HG03025 (cell line): ENCODE data around the gene MET.
A peak's percentile ranks its signal among the peaks of the same experiment; 100 is the strongest.

ENCODE experiments used
- ATAC-seq: cut with Tn5 transposase; IDR thresholded peaks from one replicate; pipeline ENCODE4 v1.9.1; 2021; ENCODE audit warnings: mild to moderate bottlenecking, moderate library complexity; ENCODE audit not compliant: unreplicated experiment, low FRiP score

The MET gene

DNA sequence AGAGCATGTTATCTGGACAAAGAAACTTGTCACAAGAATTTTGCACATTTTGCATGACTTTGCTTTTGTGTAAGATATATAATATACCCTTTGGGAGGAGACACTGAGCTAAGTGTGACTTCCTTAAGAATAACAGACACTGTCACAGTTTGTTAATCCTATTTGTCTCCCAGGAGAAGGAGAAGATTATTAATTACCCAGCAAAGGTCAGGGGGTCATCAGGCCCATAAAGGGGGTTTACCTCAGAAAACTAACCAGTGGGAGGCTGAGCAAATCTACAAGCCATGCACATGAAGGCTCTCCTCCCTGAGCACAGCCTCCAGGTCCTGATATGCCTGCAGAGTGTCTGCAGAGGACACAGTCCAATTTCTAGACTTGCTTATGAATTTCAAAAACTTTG is 10.1 kb upstream of the MET start:
- ATAC-seq: no peak

DNA sequence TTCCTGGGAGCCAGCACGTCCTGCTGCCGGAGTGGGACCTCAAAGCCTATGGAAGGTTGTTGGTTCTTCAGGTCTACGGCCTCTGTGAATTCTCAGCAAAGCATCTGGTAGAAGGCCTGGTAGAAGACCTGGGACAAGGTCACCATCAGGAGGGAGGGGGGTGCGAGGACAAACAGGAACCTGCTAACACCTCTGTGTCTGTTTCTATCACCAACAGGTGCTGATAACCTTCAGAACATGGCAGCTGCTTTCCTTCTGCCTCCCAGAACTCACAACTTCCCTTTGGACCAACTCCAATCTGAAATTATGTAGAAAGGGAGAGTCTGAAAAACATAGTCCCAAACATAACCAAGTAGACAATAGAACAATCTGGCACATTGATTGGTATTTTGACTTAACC is 8.3 kb upstream of the MET start:
- no peak for ATAC-seq

DNA sequence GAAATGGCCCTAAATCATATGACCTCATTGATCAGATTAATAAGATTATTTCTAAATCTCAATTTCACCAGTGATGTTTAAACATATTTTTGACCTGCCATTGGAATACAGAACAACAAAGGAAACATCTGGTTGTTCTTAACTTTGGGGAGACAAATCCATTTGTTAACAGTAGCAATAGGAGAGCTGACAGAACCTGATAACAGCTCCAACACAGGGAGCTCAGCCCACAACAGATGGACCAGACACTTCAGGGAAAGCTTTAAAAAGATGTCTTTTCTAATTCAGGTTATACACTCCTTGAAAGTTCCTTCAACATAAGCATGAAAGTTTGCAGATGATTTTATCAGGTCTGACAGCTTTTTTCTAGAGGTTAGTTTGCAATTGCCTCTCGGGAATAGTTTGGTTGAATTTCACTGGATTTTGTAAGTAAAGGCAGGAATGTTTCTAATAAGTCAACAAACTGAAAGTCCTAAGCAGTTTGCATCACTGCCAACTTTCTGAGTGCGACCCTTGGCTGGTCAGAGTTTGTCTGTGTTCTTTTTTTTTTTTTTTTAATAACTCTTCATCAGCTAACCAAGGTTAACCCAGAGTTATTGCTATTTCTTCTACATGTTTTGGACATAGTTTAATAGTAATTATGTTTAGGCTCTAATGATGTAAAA is 6.5 kb upstream of the MET start:
- no peak for ATAC-seq

DNA sequence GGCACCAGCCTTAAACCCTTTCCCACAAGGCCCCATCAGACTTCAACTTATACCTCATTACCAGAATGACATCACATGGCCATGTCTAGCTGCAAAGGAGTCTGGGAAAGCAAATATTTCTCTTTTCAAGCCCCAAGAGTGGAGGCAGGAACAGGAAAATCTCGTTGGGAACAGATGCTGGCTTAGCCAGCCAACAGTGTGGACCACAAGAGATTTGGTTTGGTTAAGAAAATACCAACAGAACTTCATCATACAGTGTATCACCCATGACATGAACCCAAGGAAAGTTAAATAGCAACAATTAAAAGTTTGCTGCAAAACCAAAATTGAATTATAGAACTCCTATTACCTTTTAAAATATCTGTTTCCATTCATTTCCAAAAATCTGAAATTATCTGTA is 2.2 kb upstream of the MET start:
- ATAC-seq: no peak

DNA sequence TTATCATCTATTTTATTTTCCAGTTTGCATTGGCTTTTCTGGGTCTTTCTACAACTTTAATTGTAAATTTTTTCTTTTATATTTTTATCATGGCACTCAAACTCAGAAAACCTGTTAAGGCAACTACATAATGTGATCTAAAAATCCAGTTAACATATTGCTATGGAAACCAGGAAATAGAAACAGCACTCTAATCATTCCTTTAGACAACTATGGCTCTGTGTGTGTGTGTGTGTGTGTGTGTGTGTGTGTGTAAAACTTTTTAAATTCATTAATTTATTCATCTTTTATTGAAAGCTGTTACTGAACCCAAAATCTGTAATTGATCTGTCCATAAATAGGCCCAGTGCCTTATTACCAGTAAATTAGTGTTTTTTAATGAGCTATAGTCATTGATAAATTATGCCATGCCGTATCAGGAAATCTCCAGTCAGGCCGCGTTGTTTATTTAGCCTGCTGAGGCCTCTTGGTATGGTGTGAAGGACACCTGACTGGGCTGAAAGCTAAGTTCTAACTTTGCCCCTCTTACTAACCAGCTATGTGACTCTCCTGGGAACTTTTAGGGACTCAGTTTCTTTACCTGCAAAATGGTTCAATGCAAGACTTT is 1.5 kb upstream of the MET start:
- no peak for ATAC-seq

DNA sequence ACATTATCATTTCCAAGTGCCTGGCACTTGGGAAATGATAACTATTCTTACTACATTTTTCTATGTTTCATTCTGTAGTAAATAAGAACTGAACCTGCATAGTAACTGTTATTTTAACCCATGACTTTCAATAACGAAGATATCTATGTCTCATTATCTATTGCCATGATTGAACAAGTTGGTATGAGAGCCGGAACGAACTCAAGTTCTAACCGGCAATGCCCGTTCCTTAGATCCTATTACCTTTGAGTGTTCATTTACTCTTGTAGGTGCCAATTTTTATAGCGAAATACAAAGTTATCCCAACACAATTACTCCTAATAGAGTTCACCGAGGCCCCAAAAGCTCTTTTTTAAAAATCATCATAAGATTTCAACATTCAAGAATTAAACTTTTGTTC is 885 bp upstream of the MET start:
- no peak for ATAC-seq

DNA sequence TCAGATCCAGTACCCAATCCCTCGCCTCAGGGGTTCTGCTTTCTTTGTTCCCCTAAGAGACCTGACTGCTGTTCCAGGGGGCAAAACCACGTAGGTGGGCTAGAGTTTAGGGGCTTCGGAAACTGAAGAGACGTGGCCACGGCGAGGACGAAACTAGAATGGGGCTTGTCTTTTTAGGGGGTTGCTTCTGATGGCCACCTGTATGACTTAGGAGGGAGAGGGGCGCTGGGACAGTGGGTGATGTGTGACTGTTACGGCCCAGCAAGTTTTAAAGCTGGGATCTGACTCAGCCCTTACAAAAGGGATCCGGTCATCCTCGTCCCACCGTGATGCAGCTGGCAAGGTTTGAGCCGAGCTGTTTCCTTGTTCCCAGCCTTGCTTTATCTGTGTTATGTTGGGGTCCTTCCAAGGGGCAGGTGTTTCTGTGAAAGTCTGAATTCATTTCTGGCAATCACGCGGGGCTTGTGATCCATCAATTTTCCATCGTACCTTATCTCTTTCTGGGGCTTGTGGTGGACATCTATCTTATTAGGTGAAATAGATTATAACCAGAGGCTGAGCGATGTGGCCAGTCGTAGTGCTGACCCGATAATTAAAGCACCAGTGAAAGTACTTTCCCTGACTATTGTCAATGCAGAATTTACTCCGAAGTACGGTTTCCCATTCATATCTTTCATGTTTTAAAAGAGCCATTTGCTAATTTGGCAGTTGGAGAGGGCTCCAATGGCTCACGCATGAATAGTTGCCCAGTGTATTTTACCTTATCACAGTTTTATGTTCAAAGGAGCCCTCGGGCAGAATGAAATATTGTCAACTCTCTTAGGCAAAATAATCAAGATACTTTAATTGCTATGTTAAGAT is 830 bp downstream of the MET start:
- no peak for ATAC-seq

DNA sequence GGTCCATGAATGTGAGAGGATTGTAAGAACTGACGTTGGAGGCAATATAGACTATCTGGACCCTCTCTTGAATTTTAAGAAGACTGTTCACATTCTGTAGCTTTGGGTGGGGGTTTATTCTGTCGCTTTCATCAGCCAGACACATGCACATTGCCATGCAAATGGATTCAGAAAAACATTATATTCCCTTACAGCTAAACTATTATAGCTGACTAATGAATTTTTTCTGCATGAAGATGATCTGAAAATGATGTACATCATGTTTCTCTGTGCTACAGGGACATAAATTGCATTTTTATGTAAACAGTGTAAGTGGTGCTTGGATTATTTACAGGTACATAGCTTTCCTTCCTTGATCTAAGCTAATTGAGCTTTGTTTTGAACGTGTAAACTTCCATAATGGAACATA is 1.5 kb downstream of the MET start:
- ATAC-seq: no peak

DNA sequence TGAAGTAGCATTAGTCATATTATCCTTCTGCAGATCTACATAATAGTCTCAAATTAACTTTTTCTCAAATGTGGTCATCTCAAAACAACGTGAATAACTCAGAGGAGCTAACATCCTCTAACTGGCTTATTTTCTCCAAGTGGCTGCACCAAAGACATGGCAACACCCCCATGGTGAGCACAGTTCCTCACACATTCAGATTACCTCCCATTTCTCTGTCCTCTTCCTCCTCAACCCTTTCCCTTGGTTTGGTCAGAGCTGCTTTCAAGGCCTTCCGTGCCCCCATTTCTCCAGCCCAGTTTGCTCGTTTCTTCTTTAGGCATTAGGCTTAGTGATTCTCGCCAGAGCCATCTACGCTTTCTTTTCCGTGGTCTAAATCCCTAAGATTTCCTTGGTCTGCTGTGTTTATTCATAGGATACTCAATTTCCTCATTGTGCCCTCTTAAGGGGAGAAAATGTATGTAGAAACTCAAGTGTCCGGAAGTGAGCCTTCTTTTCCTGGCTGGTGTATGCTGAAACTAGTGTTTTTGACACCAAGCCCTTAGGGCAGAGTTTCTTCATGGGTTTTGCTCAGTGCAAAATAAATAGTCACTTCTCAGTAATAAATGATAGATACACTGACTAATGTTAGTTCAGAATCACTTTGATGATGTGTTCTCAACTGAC is 2.6 kb downstream of the MET start:
- no peak for ATAC-seq

DNA sequence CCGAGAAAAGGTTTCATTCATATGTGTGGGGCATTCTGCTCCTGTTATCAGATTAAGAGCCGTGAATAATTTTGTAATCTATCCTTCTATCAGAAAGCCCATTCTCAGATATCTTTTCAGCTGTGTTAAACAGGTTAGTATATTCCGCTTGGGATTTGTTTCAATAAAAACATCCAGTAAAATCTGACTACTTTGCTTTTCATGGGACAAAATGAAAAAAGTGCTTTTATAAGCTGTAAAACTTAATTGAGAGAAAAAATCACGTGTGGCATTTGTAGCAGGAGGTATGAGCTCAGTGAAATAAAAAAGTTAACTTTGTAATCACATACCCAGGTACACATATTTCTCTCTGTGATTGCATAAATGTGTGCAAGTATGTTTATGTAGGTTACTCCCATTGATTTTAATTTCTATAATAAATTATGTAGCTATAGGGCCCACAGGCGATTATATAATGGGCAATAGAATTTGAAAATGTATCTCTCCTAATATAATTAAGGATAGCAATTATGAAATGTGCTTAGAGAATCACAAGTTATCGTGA is 3.9 kb downstream of the MET start:
- ATAC-seq: no peak

DNA sequence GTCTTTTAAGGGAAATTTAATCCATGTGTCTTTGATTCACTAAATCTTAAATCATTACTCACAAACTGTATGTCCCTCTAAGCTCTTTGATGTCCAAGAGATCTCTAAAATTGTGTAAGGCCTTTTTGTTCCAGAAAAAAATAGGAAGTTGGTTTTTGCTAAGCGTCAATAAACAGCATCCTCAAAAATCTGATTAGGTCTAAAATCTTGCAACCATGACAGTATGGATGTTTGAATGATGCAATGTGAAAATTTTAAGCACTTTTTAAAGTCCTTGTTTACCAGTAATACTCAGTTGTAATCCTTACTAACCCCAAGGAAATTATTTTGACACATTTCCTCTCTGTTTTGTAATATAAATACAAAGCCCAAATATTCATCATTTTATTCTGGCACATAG is 6.8 kb downstream of the MET start:
- no peak for ATAC-seq

DNA sequence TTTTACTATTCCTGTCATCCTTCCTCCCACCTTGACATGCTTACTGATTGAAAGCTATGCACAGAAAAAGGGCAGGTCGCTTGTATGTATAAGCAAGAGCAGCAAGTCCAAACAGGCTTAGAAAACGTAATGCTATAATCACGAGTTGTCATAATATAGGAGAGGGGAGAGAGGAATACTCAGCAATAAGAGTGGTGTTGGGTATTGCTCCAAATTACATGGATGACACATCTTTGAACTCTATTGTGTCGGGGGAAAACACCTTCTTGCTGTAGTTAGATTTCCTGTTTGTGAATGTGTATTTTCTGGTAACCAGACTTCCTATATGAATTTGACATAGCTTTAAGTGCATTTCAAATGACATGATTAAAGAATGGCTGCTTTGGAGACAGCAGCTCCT is 7.5 kb downstream of the MET start:
- ATAC-seq: peak; percentile 34

DNA sequence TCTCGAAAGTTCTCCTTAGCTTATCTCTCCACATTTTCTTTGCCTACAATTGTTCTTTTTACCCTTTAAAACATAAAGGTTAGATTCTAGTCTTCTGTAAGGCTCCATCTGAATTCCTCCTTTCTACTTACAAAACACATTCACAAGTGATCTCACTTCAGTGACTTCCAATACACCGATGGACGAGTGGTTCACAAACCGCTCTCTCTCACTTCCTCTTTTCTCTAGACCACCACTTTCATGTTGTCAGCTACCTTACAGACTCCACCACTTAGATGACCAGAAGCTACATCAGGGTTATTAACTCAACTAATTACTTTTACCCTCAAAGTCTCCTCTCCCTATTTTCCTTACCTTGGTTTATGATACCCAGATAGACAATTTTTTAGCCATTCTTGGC is 11.8 kb downstream of the MET start:
- ATAC-seq: peak; percentile 100

DNA sequence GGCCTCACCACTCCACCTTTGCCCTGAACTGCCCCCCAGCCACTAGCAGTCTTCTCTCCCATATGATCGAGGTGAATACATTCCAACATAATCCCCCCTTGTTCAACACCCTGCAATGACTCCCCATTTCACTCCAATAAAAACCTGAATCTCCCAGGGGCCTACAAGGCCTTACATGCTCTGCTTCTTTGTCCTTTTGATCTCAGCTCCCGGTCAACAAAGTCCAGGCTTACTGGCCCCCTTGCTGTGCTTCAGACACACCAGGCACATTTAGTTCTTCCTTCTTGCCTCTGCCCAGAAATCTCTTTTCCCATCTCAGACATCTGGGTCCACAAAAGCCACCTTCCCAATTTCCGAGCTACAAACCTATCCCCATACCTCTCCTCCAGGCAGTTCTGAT is 14.0 kb downstream of the MET start:
- no peak for ATAC-seq

DNA sequence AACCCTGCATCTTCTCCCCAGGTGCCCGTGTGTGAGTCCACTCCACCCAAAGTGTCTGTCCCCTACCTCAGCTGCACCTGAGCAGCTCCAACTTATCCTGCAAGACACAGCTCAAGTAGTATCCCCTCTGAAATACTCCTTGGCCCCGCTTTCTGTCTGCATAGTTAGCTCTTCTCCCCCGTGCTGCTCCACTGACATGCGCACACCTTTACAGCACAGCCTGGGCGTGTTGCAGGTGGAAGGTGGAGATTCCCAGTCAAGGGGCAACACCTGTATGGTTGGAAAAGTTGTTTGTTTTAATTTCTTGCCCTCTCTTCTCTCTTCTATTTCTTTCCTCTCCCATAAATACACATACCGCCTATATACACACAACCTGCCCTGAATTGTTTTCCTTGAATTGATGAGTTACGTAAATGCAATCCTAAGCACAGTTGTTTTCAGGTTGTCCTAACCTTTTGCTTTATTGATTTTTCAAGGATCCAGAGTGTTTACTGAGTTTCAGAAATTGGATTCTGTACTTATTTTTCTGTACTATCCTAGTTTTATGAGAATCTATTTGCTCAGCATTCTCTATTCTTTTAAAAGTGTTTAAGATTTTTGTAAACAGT is 14.9 kb downstream of the MET start:
- ATAC-seq: no peak

DNA sequence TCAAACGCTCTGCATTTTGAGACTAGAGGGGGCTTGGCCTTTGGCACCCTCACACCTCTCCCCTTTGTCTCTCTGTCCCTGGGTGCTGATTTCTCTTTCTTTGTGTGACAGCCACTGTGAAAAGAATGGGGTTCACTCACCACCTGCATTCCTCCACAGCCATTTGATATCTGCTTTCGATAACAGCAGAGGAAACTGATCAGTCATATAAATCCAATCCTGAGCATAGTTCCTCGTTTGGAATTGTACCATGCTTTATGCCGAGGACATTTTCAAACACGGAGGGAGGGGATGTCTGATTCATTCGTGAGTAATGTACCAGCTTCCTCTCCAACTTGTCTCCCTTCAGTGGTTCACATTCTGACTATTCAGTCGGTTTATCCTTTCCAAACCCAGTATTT is 15.8 kb downstream of the MET start:
- ATAC-seq: no peak

DNA sequence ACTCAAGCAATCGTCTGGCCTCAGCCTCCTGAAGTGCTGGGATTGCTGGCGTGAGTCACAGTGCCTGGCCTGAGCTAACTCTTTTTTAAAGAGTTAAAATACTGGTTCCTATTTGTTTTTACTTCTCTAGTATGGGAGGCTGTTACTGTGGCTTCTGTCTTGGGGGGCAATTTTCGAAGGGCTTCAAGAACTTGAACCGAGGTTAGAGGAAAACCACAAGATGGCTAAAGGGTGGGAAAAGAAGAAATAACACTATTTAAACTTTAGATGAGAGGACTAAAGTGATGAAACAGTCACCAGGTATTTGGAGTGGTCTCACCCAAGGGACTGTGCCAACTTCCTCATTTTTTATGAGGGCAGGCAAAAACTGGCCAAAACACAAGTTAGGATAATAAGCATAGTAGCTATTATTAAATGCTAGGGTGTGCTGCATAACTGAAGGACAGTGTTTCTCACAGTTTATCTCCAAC is 17.8 kb downstream of the MET start:
- no peak for ATAC-seq

DNA sequence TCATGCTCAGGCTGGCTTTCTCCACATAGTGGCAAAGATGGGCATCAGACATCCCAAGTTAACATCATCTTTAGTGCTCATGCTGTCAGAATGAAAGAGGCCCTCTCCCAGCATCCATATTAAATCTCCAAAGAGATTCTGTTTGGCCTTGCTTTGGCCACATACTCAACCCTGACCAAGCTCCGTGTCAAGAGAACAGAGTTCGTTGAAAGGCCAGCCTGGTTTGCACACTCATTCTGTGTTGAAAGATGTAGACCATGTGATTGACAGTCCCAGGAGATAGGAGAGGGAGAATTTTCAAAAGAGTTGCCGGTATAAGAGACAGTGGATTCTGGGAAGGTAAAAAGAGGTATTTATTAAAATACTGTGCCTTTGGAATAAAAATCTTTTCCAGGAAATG is 19.7 kb downstream of the MET start:
- no peak for ATAC-seq

DNA sequence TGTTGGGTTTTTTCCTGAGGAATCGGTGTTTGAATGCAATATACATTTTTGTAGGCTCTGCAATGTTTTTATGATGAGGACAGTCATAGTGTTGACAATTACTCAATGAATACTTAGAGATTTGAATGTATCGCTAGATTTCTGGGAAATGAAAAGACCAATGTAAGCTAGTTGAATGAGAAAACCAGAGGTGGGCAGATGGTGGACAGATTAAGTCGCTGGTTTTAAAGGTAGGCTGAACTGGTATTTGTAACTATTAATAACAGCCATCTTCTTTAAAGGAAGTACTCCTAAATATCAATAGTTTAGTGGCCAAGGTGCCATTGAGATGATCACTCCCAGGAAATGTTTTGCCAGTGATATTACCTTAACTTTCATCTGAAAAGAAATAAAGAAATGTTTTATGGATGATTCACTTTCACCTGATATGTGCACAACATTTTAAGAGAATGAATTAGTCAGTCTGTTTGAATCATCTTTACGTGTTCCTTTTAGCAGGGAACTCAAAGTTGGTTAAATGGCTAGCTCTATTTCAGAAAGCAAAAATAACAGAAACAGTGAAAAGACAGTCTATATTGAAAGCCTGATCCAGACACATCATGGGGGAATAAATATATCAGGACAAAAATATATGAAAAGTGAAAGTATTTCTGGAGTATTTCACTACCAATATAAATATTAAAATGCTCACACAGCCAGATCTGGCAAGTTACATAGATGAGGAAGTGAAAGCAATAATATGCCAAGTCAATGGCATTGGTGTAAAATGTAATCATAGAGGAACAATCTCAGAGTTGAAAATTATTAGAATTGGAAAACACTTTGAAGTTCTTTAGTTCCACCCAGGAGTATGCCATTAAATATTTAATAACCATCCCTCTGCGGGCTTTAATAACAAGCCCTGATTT is 20.7 kb downstream of the MET start:
- ATAC-seq: no peak
